WTC11 (cell line): ENCODE results near the gene GUCY2D. TPM values are rescaled to one million over a fixed set of nuclear protein-coding genes. Genes with fewer than 3 reads are reported as not detected.

Experiments used
- ATAC-seq: fragments of 200-7000 bp; cut with Tn5 transposase; 2 replicates; pipeline ENCODE4 v1.10.0; 2021; ENCODE audit warnings: mild to moderate bottlenecking, moderate library complexity
- CTCF ChIA-PET: fragments of 300-600 bp; sonication (Branson Sonifier 250); formaldehyde crosslinking; loops from one replicate; lab custom pipeline; 2021; ENCODE audit warnings: antibody characterized with exemption; lab: Charles Lee
- POLR2A ChIA-PET: fragments of 350-600 bp; sonication (Branson Sonifier 250); formaldehyde crosslinking; loops from one replicate; lab custom pipeline; 2021; ENCODE audit warnings: antibody characterized with exemption; lab: Charles Lee
- DNase-seq: peaks from one replicate; pipeline ENCODE4 v3.0.0; 2021; ENCODE audit warnings: low spot score
- H3K27ac Mint-ChIP-seq: 2 replicates; pipeline ENCODE4 v1.8.0; 2021; ENCODE audit warnings: mixed read lengths
- H3K27me3 Mint-ChIP-seq: 2 replicates; pipeline ENCODE4 v1.8.0; 2021; ENCODE audit warnings: low read depth, mild to moderate bottlenecking, moderate library complexity, mixed read lengths
- H3K36me3 Mint-ChIP-seq: 2 replicates; pipeline ENCODE4 v1.8.0; 2021; ENCODE audit warnings: mixed read lengths
- H3K4me1 Mint-ChIP-seq: 2 replicates; pipeline ENCODE4 v1.8.0; 2022; ENCODE audit warnings: mixed read lengths
- H3K4me3 Mint-ChIP-seq: 2 replicates; pipeline ENCODE4 v1.8.0; 2021; ENCODE audit warnings: mild to moderate bottlenecking, moderate library complexity, mixed read lengths
- H3K9me3 Mint-ChIP-seq: 2 replicates; pipeline ENCODE4 v1.8.0; 2021; ENCODE audit warnings: mixed read lengths
- ATF1 ChIP-seq: sonication (generic); formaldehyde crosslinking; IDR thresholded peaks from 2 replicates; pipeline ENCODE4 v1.8.1; 2023; ENCODE audit warnings: mild to moderate bottlenecking, moderate library complexity, missing genetic modification reagents
- EMX1 ChIP-seq: fragments of 250-450 bp; sonication (Bioruptor Pico); IDR thresholded peaks from 2 replicates; pipeline ENCODE4 v1.8.0; 2021; ENCODE audit warnings: mild to moderate bottlenecking
- MYBL2 ChIP-seq: sonication (generic); formaldehyde crosslinking; IDR thresholded peaks from 2 replicates; pipeline ENCODE4 v1.8.1; 2023; ENCODE audit warnings: mild to moderate bottlenecking, moderate library complexity, missing genetic modification reagents
- NFE2L1 ChIP-seq: sonication (generic); formaldehyde crosslinking; IDR thresholded peaks from 2 replicates; pipeline ENCODE4 v1.8.1; 2023; ENCODE audit warnings: missing genetic modification reagents
- NR2C2 ChIP-seq: sonication (generic); formaldehyde crosslinking; IDR thresholded peaks from 2 replicates; pipeline ENCODE4 v1.8.0; 2022; ENCODE audit warnings: mild to moderate bottlenecking, missing genetic modification reagents
- NR3C1 ChIP-seq: sonication (generic); formaldehyde crosslinking; conservative IDR thresholded peaks from 2 replicates; pipeline ENCODE4 v1.8.1; 2023; ENCODE audit warnings: low read depth, mild to moderate bottlenecking, missing genetic modification reagents
- SP1 ChIP-seq: sonication (generic); formaldehyde crosslinking; conservative IDR thresholded peaks from 2 replicates; pipeline ENCODE4 v1.8.1; 2022; ENCODE audit warnings: missing genetic modification reagents
- TP53 ChIP-seq: sonication (generic); formaldehyde crosslinking; IDR thresholded peaks from 2 replicates; pipeline ENCODE4 v1.8.1; 2023; ENCODE audit warnings: mild to moderate bottlenecking, missing genetic modification reagents
- ZNF416 ChIP-seq: fragments of 250-450 bp; sonication (Bioruptor Pico); IDR thresholded peaks from 2 replicates; pipeline ENCODE4 v1.9.0; 2021; ENCODE audit warnings: mild to moderate bottlenecking, inconsistent platforms
- ZNF423 ChIP-seq: fragments of 250-450 bp; sonication (Bioruptor Pico); IDR thresholded peaks from 2 replicates; pipeline ENCODE4 v2.1.2; 2022; ENCODE audit warnings: mild to moderate bottlenecking, moderate library complexity
- total RNA-seq: library from RNA; stranded (reverse); gene quantifications from 3 replicates; pipeline ENCODE4 v1.2.3, GENCODE V29; 2021
- TF ChIP-seq, protein P1 (sequence below): sonication (generic); formaldehyde crosslinking; IDR thresholded peaks from 2 replicates; pipeline ENCODE4 v1.8.0; 2022; ENCODE audit warnings: mild to moderate bottlenecking, missing genetic modification reagents
- TF ChIP-seq, protein P2 (sequence below): sonication (generic); formaldehyde crosslinking; IDR thresholded peaks from 2 replicates; pipeline ENCODE4 v1.8.1; 2023; ENCODE audit warnings: mild to moderate bottlenecking, missing genetic modification reagents, moderate library complexity
- TF ChIP-seq, protein P3 (sequence below): fragments of 250-450 bp; sonication (Bioruptor Pico); IDR thresholded peaks from 2 replicates; pipeline ENCODE4 v1.9.0; 2021; ENCODE audit warnings: mild to moderate bottlenecking
- TF ChIP-seq, protein P4 (sequence below): sonication (generic); formaldehyde crosslinking; IDR thresholded peaks from 2 replicates; pipeline ENCODE4 v1.8.0; 2022; ENCODE audit warnings: mild to moderate bottlenecking, missing genetic modification reagents
- TF ChIP-seq, protein P5 (sequence below): sonication (generic); formaldehyde crosslinking; IDR thresholded peaks from 2 replicates; pipeline ENCODE4 v1.8.1; 2022; ENCODE audit warnings: mild to moderate bottlenecking, missing genetic modification reagents, moderate library complexity, borderline replicate concordance
- TF ChIP-seq, protein P6 (sequence below): sonication (generic); formaldehyde crosslinking; IDR thresholded peaks from 2 replicates; pipeline ENCODE4 v1.8.0; 2022; ENCODE audit warnings: mild to moderate bottlenecking, missing genetic modification reagents
- TF ChIP-seq, protein P7 (sequence below): sonication (generic); formaldehyde crosslinking; IDR thresholded peaks from 2 replicates; pipeline ENCODE4 v1.8.0; 2023; ENCODE audit warnings: mild to moderate bottlenecking, missing genetic modification reagents

Gene GUCY2D
- total RNA-seq, 1 experiment from 2014 or later = 0.87 TPM

DNA sequence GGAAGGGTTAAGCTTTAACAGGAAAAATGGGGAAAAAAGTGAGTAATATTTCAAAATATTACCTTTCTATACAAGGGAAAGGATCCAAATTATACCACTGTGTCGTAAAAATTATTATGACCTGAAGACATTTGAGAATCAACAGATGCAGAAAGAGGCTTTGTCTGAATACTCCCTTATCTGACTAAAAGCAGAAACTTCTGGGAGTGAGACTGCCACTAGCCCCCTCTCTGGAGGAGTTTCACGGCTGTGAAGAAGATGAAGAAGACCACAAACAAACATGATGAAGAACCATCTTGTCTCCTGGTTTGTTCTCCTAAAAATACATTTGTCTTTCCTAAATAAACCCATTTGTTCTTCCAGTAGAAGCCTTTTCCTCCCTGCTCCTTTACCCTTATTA, 41.0 kb upstream of the GUCY2D start:
- no peaks in the 10 kb centered on the region for H3K9me3 Mint-ChIP-seq
- H3K27ac Mint-ChIP-seq = no peak overlapping the region
- no peak for DNase-seq
- TF ChIP-seq TP53 (CRISPR knock-in tag) = no peak
- TF ChIP-seq, protein P1, sequence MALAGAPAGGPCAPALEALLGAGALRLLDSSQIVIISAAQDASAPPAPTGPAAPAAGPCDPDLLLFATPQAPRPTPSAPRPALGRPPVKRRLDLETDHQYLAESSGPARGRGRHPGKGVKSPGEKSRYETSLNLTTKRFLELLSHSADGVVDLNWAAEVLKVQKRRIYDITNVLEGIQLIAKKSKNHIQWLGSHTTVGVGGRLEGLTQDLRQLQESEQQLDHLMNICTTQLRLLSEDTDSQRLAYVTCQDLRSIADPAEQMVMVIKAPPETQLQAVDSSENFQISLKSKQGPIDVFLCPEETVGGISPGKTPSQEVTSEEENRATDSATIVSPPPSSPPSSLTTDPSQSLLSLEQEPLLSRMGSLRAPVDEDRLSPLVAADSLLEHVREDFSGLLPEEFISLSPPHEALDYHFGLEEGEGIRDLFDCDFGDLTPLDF (CRISPR knock-in tag) = no peak
- TF ChIP-seq, protein P2, sequence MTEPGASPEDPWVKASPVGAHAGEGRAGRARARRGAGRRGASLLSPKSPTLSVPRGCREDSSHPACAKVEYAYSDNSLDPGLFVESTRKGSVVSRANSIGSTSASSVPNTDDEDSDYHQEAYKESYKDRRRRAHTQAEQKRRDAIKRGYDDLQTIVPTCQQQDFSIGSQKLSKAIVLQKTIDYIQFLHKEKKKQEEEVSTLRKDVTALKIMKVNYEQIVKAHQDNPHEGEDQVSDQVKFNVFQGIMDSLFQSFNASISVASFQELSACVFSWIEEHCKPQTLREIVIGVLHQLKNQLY (CRISPR knock-in tag) = no peak
- no peak for TF ChIP-seq EMX1
- TF ChIP-seq NR2C2 (CRISPR knock-in tag) = no peak
- TF ChIP-seq MYBL2 (CRISPR knock-in tag) = no peak
- TF ChIP-seq, protein P3, sequence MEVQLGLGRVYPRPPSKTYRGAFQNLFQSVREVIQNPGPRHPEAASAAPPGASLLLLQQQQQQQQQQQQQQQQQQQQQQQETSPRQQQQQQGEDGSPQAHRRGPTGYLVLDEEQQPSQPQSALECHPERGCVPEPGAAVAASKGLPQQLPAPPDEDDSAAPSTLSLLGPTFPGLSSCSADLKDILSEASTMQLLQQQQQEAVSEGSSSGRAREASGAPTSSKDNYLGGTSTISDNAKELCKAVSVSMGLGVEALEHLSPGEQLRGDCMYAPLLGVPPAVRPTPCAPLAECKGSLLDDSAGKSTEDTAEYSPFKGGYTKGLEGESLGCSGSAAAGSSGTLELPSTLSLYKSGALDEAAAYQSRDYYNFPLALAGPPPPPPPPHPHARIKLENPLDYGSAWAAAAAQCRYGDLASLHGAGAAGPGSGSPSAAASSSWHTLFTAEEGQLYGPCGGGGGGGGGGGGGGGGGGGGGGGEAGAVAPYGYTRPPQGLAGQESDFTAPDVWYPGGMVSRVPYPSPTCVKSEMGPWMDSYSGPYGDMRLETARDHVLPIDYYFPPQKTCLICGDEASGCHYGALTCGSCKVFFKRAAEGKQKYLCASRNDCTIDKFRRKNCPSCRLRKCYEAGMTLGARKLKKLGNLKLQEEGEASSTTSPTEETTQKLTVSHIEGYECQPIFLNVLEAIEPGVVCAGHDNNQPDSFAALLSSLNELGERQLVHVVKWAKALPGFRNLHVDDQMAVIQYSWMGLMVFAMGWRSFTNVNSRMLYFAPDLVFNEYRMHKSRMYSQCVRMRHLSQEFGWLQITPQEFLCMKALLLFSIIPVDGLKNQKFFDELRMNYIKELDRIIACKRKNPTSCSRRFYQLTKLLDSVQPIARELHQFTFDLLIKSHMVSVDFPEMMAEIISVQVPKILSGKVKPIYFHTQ (CRISPR knock-in tag) = no peak
- no peak for TF ChIP-seq ATF1
- TF ChIP-seq NR3C1 = no peak
- TF ChIP-seq, protein P4, sequence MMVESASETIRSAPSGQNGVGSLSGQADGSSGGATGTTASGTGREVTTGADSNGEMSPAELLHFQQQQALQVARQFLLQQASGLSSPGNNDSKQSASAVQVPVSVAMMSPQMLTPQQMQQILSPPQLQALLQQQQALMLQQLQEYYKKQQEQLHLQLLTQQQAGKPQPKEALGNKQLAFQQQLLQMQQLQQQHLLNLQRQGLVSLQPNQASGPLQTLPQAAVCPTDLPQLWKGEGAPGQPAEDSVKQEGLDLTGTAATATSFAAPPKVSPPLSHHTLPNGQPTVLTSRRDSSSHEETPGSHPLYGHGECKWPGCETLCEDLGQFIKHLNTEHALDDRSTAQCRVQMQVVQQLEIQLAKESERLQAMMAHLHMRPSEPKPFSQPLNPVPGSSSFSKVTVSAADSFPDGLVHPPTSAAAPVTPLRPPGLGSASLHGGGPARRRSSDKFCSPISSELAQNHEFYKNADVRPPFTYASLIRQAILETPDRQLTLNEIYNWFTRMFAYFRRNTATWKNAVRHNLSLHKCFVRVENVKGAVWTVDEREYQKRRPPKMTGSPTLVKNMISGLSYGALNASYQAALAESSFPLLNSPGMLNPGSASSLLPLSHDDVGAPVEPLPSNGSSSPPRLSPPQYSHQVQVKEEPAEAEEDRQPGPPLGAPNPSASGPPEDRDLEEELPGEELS (CRISPR knock-in tag) = no peak
- no peak for TF ChIP-seq NFE2L1 (CRISPR knock-in tag)
- TF ChIP-seq, protein P5, sequence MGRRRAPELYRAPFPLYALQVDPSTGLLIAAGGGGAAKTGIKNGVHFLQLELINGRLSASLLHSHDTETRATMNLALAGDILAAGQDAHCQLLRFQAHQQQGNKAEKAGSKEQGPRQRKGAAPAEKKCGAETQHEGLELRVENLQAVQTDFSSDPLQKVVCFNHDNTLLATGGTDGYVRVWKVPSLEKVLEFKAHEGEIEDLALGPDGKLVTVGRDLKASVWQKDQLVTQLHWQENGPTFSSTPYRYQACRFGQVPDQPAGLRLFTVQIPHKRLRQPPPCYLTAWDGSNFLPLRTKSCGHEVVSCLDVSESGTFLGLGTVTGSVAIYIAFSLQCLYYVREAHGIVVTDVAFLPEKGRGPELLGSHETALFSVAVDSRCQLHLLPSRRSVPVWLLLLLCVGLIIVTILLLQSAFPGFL = no peak
- TF ChIP-seq SP1 (CRISPR knock-in tag) = no peak
- TF ChIP-seq ZNF423 (CRISPR knock-in tag) = no peak
- no peak for TF ChIP-seq ZNF416
- TF ChIP-seq, protein P6, sequence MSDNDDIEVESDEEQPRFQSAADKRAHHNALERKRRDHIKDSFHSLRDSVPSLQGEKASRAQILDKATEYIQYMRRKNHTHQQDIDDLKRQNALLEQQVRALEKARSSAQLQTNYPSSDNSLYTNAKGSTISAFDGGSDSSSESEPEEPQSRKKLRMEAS (CRISPR knock-in tag) = no peak
- TF ChIP-seq, protein P7, sequence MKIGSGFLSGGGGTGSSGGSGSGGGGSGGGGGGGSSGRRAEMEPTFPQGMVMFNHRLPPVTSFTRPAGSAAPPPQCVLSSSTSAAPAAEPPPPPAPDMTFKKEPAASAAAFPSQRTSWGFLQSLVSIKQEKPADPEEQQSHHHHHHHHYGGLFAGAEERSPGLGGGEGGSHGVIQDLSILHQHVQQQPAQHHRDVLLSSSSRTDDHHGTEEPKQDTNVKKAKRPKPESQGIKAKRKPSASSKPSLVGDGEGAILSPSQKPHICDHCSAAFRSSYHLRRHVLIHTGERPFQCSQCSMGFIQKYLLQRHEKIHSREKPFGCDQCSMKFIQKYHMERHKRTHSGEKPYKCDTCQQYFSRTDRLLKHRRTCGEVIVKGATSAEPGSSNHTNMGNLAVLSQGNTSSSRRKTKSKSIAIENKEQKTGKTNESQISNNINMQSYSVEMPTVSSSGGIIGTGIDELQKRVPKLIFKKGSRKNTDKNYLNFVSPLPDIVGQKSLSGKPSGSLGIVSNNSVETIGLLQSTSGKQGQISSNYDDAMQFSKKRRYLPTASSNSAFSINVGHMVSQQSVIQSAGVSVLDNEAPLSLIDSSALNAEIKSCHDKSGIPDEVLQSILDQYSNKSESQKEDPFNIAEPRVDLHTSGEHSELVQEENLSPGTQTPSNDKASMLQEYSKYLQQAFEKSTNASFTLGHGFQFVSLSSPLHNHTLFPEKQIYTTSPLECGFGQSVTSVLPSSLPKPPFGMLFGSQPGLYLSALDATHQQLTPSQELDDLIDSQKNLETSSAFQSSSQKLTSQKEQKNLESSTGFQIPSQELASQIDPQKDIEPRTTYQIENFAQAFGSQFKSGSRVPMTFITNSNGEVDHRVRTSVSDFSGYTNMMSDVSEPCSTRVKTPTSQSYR (CRISPR knock-in tag) = no peak
- H3K4me1 Mint-ChIP-seq = peaks cover 23% of the 10 kb centered on the region
- H3K4me3 Mint-ChIP-seq = no peak overlapping the region
- no peak for ATAC-seq
- ChIA-PET POLR2A (no interaction called here), CTCF (no interaction called here)
- H3K36me3 Mint-ChIP-seq = no peaks in the 10 kb centered on the region
- peaks cover 5% of the 10 kb centered on the region; the same call in 1 of the 2 replicates for H3K27me3 Mint-ChIP-seq
